ENCODE data around the gene CCDC34.

DNA sequence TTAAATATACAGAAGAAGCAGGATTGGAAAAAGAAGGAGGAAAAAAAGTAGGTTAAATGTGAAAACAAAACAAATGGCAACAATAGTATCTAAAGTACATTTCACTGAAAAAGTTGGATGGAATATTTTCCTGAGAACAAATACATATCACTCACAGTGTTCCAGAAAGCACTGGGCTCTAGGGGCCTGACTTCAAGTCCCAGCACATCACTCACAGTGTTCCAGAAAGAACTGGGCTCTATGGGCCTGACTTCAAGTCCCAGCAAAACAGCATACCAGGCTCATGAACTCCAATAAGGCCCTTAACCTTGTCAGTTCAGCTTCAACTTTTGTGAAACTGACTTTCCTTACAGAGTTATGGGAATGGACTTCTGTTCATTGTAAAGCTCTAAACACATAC is 46.0 kb upstream of the CCDC34 start:
- no peak for TF ChIP-seq CTCF (conservative IDR thresholded peaks at IDR 0.05; ENCODE audit: low read length)
- TF ChIP-seq EZH2phosphoT487 (IDR thresholded peaks at IDR 0.05; ENCODE audit: borderline replicate concordance, low read depth, low read length), result no peak

Data from OCI-LY7 (cell line).